K562 (cell line): ENCODE data around the gene TRIM33. TPM values are rescaled to one million over a fixed set of nuclear protein-coding genes. Genes with fewer than 3 reads are reported as not detected.

Experiments used
- CEBPG ChIP-seq, 3 experiments: fragments of 200-800 bp in 1 of 3; sonication (Bioruptor generic) in 1 of 3; sonication (generic) in 1 of 3; formaldehyde crosslinking in 1 of 3; IDR thresholded peaks in 2 of 3; conservative IDR thresholded peaks in 1 of 3; 2 replicates each; pipeline versions ENCODE4 v1.6.1 to v1.8.0; 2016 to 2022; ENCODE audit warnings: missing compliant biosample characterization in 2 of 3, missing genetic modification characterization in 2 of 3, mild to moderate bottlenecking in 1 of 3, missing genetic modification reagents in 1 of 3
- CREM ChIP-seq: IDR thresholded peaks from 2 replicates; pipeline ENCODE4 v1.6.1; 2014; ENCODE audit warnings: antibody characterized with exemption, low read depth
- HDGF ChIP-seq: fragments of 450-650 bp; IDR thresholded peaks from 2 replicates; pipeline ENCODE4 v1.6.1; 2016
- RAD51 ChIP-seq: fragments of 450-650 bp; IDR thresholded peaks from 2 replicates; pipeline ENCODE4 v1.7.1; 2016; ENCODE audit warnings: low read depth, mild to moderate bottlenecking, borderline replicate concordance
- RBM25 ChIP-seq: fragments of 200-400 bp; formaldehyde crosslinking; IDR thresholded peaks from 2 replicates; pipeline ENCODE4 v1.6.1; 2018; ENCODE audit warnings: low read length, low read depth, moderate library complexity; ENCODE audit not compliant: severe bottlenecking
- TRIM24 ChIP-seq, 2 experiments: fragments of 450-650 bp; IDR thresholded peaks; 2 replicates each; pipeline ENCODE4 v1.6.1; 2016
- ZNF121 ChIP-seq: sonication (generic); formaldehyde crosslinking; conservative IDR thresholded peaks from 2 replicates; pipeline ENCODE4 v1.8.0; 2022; ENCODE audit warnings: missing genetic modification reagents
- polyA plus RNA-seq, 8 experiments: library from polyadenylated mRNA; depleted of rRNA in 4 of 8; stranded (reverse) in 5 of 8; unstranded in 3 of 8; fragments of >200 nt; fragmentation: Nextera tagmentation in 2 of 8; fragmentation: Illumina TruSeq in 1 of 8; extraction: Ambion mirVana in 2 of 8; extraction: Trizol in 1 of 8; gene quantifications; 2 replicates each; pipeline versions ENCODE4 v1.2.1 to v1.2.3, GENCODE V29; 2011 to 2014; ENCODE audit warnings: inconsistent platforms in 1 of 8, missing spikeins in 1 of 8
- total RNA-seq, 7 experiments: library from RNA; depleted of rRNA in 6 of 7; stranded (reverse); fragments of >200 nt in 6 of 7; fragmentation: Illumina TruSeq in 2 of 7; extraction: Trizol in 2 of 7; gene quantifications; 2 replicates each; pipeline versions ENCODE4 v1.2.1 to v1.2.3, GENCODE V29; 2011 to 2021; ENCODE audit warnings: low replicate concordance in 1 of 7
- TF ChIP-seq, protein P1 (sequence below), 2 experiments: fragments of 450-650 bp; formaldehyde crosslinking in 1 of 2; IDR thresholded peaks; 2 replicates each; pipeline versions ENCODE4 v1.4.0 to v1.6.1; 2014 to 2020; ENCODE audit warnings: mild to moderate bottlenecking in 2 of 2, borderline replicate concordance in 1 of 2, low read depth in 1 of 2
- TF ChIP-seq, protein P2 (sequence below): IDR thresholded peaks from 2 replicates; pipeline ENCODE4 v1.6.1; 2012; ENCODE audit warnings: low read depth, low read length, improper control_type of control experiment, borderline replicate concordance
- TF ChIP-seq, protein P3 (sequence below): sonication (generic); formaldehyde crosslinking; IDR thresholded peaks from 2 replicates; pipeline ENCODE4 v1.8.0; 2023; ENCODE audit warnings: mild to moderate bottlenecking, missing genetic modification reagents
- TF ChIP-seq, protein P4 (sequence below): IDR thresholded peaks from 2 replicates; pipeline ENCODE4 v1.6.1; 2011; ENCODE audit not compliant: insufficient read length; ENCODE audit errors: extremely low read depth

TRIM33 gene
- total and polyA plus RNA-seq, 9 of the 15 experiments (the other 6 are each of a cell fraction or from before 2014, with no cell fraction given), result 9.3 to 58.4 (median 40.2) TPM

DNA sequence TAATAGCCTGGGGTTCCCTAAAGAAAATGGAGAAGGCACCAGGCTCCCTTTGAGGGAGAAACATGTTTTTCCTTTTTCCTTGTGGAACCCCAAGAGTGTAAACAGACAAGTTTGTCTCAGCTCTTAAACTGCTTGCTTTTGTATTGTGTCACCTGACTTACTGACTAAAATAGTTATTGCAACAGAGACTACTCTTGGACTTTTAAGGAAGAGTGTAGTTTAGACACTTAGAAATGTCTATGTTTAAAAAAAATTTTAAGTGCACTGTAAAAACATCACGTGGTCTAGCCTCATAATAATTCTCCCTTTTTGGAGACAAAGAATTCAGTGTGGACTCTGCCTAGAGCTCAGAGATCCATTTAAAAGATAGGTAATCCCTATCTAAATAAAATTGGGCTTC, 141.1 kb downstream of the TRIM33 start (continued):
- TF ChIP-seq, protein P1, sequence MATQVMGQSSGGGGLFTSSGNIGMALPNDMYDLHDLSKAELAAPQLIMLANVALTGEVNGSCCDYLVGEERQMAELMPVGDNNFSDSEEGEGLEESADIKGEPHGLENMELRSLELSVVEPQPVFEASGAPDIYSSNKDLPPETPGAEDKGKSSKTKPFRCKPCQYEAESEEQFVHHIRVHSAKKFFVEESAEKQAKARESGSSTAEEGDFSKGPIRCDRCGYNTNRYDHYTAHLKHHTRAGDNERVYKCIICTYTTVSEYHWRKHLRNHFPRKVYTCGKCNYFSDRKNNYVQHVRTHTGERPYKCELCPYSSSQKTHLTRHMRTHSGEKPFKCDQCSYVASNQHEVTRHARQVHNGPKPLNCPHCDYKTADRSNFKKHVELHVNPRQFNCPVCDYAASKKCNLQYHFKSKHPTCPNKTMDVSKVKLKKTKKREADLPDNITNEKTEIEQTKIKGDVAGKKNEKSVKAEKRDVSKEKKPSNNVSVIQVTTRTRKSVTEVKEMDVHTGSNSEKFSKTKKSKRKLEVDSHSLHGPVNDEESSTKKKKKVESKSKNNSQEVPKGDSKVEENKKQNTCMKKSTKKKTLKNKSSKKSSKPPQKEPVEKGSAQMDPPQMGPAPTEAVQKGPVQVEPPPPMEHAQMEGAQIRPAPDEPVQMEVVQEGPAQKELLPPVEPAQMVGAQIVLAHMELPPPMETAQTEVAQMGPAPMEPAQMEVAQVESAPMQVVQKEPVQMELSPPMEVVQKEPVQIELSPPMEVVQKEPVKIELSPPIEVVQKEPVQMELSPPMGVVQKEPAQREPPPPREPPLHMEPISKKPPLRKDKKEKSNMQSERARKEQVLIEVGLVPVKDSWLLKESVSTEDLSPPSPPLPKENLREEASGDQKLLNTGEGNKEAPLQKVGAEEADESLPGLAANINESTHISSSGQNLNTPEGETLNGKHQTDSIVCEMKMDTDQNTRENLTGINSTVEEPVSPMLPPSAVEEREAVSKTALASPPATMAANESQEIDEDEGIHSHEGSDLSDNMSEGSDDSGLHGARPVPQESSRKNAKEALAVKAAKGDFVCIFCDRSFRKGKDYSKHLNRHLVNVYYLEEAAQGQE (IDR thresholded peaks at IDR 0.05; ENCODE audit: borderline replicate concordance), result 0 out of 2 replicates have a peak, but pooled peaks have one; percentile 4
- TF ChIP-seq, protein P1 (CRISPR knock-in tag; IDR thresholded peaks at IDR 0.05; ENCODE audit: low read depth), result no peak
- TF ChIP-seq ZNF121 (no peak), RBM25 (no peak), HDGF (no peak), TRIM24 (IDR thresholded peaks at IDR 0.05) (no peak), CEBPG (CRISPR knock-in tag; IDR thresholded peaks at IDR 0.05) (no peak), CEBPG (tag; conservative IDR thresholded peaks at IDR 0.05 in 1 of 2, IDR thresholded peaks at IDR 0.05 in 1 of 2) (peak in 1 of 2 experiments; percentile 66; a peak in 2 of 4 replicates), CREM (no peak), RAD51 (peak; percentile 82)
- TF ChIP-seq, protein P2, sequence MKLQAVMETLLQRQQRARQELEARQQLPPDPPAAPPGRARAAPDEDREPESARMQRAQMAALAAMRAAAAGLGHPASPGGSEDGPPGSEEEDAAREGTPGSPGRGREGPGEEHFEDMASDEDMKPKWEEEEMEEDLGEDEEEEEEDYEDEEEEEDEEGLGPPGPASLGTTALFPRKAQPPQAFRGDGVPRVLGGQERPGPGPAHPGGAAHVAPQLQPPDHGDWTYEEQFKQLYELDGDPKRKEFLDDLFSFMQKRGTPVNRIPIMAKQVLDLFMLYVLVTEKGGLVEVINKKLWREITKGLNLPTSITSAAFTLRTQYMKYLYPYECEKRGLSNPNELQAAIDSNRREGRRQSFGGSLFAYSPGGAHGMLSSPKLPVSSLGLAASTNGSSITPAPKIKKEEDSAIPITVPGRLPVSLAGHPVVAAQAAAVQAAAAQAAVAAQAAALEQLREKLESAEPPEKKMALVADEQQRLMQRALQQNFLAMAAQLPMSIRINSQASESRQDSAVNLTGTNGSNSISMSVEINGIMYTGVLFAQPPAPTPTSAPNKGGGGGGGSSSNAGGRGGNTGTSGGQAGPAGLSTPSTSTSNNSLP, result peak; percentile 7; the same call in 1 of the 2 replicates
- TF ChIP-seq, protein P3, sequence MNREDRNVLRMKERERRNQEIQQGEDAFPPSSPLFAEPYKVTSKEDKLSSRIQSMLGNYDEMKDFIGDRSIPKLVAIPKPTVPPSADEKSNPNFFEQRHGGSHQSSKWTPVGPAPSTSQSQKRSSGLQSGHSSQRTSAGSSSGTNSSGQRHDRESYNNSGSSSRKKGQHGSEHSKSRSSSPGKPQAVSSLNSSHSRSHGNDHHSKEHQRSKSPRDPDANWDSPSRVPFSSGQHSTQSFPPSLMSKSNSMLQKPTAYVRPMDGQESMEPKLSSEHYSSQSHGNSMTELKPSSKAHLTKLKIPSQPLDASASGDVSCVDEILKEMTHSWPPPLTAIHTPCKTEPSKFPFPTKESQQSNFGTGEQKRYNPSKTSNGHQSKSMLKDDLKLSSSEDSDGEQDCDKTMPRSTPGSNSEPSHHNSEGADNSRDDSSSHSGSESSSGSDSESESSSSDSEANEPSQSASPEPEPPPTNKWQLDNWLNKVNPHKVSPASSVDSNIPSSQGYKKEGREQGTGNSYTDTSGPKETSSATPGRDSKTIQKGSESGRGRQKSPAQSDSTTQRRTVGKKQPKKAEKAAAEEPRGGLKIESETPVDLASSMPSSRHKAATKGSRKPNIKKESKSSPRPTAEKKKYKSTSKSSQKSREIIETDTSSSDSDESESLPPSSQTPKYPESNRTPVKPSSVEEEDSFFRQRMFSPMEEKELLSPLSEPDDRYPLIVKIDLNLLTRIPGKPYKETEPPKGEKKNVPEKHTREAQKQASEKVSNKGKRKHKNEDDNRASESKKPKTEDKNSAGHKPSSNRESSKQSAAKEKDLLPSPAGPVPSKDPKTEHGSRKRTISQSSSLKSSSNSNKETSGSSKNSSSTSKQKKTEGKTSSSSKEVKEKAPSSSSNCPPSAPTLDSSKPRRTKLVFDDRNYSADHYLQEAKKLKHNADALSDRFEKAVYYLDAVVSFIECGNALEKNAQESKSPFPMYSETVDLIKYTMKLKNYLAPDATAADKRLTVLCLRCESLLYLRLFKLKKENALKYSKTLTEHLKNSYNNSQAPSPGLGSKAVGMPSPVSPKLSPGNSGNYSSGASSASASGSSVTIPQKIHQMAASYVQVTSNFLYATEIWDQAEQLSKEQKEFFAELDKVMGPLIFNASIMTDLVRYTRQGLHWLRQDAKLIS (CRISPR knock-in tag), result no peak
- TF ChIP-seq, protein P4, sequence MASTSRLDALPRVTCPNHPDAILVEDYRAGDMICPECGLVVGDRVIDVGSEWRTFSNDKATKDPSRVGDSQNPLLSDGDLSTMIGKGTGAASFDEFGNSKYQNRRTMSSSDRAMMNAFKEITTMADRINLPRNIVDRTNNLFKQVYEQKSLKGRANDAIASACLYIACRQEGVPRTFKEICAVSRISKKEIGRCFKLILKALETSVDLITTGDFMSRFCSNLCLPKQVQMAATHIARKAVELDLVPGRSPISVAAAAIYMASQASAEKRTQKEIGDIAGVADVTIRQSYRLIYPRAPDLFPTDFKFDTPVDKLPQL, result no peak
